CD1c-positive myeloid dendritic cell (primary cell): ENCODE data around the gene DHX29.
"Not testable (repeated sequence)": the region's sequence is repeated elsewhere in the genome, so short reads cannot be mapped to it uniquely, and the experiment has no call there.

Experiments used
- DNase-seq: peaks from one replicate; pipeline ENCODE4 v3.0.0-alpha.2; 2016; ENCODE audit errors: extremely low spot score

DHX29 gene

DNA sequence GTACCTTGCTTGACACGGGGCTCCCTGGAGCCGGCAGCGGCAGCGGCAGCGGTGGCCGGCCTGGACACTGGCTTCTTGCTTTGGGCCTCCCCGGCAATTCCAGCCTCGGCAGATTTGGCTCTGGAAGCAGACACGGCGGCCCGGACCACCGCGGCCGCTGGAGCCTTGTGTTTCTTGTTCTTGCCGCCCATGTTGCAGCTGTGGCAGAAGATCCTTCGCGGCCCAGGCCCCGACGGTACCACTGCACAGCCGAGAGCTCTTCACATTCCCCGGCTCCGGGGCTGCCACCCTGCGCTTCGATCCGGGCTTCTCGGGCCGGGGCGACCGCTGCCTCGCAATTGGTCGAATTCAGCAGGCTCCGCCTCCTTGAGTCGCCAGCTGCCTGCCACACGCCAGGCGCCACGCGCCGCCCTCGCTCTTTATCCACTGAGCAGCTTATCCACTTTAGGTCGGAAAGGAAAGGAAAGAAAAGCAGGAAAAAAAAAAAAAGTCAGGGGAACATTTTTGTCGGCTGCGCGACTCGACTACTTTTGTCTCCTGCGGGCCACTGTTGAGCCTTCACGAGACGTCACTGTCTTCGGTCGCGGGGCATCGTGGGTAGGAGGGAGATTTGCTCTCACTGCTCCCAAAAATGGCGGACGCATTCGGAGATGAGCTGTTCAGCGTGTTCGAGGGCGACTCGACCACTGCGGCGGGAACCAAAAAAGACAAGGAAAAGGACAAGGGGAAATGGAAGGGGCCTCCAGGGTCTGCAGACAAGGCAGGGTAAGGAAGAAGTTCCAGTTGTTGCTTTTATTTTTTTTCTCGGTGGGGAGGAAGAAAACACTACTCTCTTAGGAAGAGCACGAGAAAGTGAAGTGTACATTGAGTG, at the start of gene DHX29, which contains the start of gene MTREX:
Gene DHX29, minus strand, starts transcription at position 312 of the 871 bp plus-strand sequence. Its CDS starts 121 bp downstream, at position 191.
Gene MTREX, plus strand, starts transcription at position 607 of the 871 bp plus-strand sequence. Its CDS starts 25 bp downstream, at position 632.
- DNase-seq: peak; percentile 92

DNA sequence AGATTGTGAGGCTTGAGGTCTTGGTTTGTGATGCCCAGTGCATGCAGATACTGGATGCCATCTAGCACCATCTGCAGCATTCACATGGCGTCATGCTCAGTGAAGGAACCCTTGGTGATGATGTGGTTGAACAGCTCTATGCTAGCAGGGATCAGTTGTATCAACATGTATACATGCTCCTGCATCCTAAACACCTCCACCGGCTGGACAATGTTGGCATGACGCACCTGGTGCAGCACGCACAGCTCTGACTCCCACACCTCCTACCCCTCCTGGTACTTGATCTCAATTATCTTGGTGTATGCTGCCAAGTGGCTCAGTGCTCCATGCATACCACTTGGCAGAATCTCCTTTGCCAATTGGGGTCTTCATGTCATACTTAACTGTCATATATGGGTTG, 49.4 kb upstream of the DHX29 start:
- no peak for DNase-seq

DNA sequence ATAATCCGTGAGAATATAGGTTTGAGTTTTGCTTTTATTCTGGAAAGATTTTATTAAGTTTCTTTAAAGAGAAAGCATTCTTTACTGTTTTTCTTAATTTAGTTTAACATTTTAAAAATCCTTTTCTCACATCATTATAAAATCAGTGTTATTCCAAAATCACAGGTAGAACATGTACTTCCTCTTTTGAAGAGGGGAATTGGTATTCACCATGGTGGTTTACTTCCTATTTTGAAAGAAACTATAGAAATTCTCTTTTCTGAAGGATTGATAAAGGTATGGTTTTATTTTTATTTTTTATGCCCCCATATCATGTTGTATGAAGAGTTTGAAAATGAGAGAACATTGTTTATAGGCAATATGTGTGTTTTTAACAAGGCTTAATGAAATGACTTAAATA, 43.3 kb upstream of the DHX29 start:
- DNase-seq: no peak

- no peak for DNase-seq
Observed at GRCh38 chr5:55347786-55348185, 40.3 kb upstream of the DHX29 start.

DNA sequence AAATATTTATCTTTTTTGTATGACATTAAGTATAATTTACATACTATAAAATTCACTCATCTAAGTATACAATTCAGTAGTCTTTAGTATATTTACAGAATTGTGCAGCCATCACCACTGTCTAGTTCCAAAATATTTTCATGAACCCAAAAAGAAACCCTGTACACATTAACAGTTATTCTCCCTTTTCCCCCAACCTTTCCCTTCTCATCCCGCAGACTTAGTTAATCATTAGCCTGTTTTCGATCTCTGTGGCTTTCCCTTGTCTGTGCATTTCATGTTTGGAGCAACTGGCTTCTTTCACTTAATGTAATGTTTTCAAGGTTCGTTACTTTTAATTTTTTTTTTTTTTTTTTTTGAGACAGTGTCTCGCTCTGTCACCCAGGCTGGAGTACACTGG, 37.8 kb upstream of the DHX29 start:
- DNase-seq: no peak

DNA sequence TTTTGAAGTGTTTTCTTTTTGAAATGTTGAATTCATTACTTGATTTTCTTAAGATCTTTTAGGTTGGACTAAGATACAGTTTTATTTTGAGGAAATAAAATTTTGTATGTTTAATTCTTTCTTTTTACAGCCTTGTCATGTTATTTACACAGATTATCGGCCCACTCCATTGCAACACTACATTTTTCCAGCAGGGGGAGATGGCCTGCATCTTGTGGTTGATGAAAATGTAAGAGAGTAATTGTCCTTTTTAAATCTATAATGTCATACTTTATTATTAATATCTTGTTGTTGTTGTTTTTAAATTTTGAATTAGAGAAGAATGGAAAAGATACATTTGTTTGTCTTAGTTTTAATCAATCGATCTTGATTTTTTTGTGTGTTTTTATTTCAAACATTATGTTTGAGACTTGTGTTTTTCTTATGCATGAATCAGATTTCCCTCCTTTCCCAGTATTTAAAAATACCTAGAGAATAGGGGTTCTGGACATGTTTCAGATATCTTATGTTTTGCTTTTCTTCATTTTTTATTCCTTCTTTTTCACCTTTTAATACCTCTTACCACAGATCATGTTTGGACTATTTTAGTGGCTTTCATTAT, 37.0 kb upstream of the DHX29 start:
- DNase-seq: peak; percentile 60

GRCh38 chr5:55343609-55344008, 36.1 kb upstream of the DHX29 start:
- DNase-seq: no peak

DNA sequence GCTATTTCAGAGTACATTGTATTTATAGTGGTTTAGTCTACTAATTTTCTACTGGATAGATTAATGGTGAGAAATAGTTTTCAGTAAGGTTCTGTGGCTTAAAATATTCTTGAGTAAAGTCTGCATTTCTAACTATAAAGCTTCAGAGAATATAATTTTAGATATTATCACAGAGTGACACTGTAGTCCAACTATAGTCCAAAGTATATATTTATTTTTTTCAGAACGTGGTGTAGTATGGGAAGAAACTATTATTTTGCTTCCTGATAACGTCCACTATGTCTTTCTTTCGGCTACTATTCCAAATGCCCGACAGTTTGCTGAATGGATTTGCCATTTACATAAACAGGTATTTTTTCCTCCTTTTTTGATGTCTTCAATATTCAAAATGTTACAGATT, 35.6 kb upstream of the DHX29 start:
- DNase-seq: no peak

DNA sequence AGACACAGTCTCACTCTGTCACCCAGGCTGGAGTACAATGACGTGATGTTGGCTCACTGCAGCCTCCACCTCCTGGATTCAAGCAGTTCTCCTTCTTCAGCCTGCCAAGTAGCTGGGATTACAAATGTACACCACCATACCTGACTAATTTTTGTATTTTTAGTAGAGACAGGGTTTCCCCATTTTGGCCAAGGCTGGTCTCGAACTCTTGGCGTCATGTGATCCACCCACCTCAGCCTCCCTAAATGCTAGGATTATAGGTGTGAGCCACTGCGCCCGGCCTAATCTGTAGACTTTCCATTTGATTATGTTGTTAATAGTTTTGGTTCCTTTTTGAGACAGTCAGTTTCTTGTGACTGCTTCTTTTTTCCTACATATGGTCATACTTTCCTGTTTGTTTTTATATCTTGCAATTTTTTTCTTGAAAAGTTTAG, 31.3 kb upstream of the DHX29 start:
- peak; percentile 59 for DNase-seq

DNA sequence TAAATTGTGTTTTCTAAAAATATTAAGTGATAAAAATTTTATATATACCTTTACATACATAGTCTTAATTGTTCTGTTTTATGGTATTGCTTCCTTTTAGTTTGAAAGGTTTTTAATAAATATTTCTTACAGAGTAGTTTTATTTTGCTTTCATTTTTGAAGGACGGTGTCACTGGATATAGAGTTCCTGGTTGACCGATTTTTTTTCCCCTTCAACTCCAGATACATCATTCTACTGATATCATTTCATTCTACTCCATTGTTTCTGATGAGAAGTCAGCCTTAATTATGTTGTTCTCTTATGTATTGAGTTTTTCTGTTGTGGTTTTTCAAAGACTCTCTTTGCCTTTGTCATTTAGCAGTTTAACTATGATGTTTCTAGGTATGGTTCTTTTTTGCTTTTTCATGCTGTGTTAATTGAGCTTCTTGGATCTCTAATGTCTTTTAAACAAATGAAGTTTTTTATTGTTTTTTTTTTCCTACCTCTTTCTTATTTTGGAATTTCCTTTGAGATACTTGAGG, 30.7 kb upstream of the DHX29 start:
- no peak for DNase-seq

- no peak for DNase-seq
Observed at GRCh38 chr5:55333811-55334210, 26.3 kb upstream of the DHX29 start.

DNA sequence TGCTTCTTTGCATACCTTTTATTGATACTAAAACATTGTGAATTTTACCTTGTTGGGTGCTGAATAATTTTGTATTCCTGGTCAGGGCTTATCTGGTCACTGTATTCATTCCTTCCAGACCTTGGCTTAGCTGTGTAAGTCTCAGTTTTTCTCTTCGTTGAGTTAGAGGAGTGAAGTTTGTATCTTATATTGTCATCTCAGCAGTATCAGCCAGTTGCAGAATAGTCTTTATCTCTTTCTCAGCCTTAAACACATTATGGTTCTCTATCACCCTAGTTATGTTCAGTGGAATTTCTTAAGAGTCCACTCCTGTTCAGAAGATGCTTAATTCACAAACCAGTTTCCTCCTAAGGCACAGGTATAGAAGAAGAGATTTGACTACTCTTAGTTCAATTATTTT, 25.5 kb upstream of the DHX29 start:
- no peak for DNase-seq

DNA sequence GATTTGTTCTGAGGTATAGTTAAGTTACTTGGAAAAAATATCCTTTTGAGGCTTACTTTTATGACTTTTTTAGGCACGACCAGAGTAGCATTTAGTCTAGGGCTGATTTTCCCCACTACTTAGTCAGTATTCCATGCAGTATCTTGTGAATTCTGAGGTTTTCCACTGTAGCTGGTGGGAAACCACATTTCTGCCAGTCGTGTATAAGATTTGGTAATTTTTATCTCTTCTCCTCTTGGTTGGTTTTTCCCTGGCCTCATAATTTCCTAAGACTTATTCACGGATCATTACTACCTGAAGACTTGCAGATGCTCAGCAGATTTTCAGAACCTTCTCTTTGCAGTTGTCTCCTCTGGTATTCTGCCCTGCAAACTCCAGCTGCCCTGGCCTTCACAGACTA, 23.8 kb upstream of the DHX29 start:
- no peak for DNase-seq

- no peak for DNase-seq
Observed at GRCh38 chr5:55327281-55327680, 19.8 kb upstream of the DHX29 start.

- DNase-seq: no peak
Observed at GRCh38 chr5:55325621-55326020, 18.1 kb upstream of the DHX29 start.

GRCh38 chr5:55324815-55325418, 17.4 kb upstream of the DHX29 start:
- DNase-seq: peak; percentile 35

DNA sequence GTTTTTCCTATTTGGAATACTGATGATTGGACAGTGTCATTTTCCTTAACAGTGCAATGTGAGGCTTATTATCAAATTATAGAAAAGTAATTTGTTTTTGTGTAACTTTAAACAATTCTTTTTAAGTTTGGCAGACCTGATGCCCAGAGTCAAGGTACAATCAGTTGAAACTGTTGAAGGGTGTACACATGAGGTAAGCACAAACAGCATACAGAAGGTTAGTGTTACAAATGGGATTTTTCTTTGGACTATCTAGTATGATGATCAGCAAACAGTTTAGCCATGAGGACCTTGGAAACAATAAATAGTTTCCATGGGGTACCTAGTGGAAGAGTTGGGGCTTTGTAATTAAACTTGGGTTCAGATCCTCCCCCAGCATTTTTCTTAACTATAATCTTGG, 16.5 kb upstream of the DHX29 start:
- DNase-seq: no peak

DNA sequence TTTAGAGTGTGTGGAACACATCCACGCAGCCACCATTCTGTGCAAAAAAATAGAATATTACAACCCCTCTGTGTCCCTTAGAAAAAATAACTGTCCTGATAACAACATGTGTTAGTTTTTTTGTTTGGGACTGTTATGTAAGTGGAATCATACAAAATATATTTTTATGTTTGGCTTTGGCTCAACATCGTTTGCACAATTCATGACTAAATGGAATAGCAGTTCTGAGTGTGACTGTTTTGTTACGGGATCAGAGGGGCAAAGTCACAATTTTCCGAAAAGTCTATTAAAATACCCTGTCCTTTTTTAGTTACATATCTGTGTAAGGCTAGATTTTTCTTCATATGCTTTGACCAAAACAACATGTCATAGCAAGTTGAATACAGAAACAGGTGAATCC, 13.1 kb upstream of the DHX29 start:
- DNase-seq: no peak

DNA sequence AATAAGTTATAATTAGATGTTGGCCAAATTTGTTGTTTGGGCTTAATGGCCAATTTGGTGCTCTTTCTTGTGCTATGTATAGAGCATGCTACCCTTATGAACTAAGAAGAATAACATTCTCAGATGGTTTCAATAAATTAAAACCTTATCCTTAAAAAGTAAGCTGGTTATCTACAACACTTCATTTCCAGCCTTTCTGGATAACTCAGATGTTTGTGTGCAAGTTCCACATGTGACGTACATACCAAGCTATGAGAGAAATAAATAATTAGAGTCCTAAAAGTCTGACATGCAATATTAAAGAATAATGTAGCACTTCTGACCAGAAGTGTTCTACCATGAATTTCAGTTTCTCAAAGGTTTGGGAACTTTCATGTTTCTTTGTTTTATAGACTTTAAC, 12.0 kb upstream of the DHX29 start:
- DNase-seq: no peak

DNA sequence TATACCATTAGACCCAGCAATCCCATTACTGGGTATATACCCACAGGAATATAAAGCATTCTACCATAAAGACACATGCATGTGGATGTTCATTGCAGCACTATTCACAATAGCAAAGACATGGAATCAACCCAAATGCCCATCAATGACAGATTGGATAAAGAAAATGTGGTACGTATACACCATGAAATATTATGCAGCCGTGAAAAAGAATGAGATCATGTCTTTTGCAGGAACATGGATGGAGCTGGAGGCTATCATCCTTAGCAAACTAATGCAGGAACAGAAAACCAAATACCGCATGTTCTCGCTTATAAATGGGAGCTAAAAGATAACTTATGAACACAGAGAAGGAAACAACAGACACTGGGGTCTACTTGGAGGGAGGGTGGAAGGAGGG, 10.7 kb upstream of the DHX29 start:
- not testable (repeated sequence) for DNase-seq

DNA sequence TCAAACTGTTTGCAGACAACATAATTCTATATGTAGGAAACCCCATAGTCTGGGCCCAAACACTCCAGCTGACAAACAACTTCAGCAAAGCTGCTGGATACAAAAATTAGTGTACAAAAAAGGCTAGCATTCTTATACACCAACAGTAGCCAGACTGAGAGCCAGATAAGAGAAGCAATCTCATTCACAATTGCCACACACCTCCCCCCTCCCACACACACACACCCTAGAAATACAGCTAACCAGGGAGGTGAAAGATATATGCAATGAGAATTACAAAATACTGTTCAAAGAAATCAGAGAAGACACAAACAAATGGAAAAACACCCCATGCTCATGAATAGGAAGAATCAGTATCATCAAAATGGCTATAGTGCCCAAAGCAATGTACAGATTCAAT, 9.3 kb upstream of the DHX29 start:
- DNase-seq: no peak

GRCh38 chr5:55316289-55316688, 8.8 kb upstream of the DHX29 start:
- no peak for DNase-seq
